GM21360 (cell line): ENCODE measurements around the gene GRAMD2B.

ENCODE experiments used
- ATAC-seq: cut with Tn5 transposase; IDR thresholded peaks from one replicate; pipeline ENCODE4 v1.9.1; 2021; ENCODE audit warnings: mild to moderate bottlenecking, moderate library complexity; ENCODE audit not compliant: unreplicated experiment

GRAMD2B gene

GRCh38 chr5:126534553-126534952 is 111.3 kb downstream of the GRAMD2B start:
- ATAC-seq = no peak

- no peak for ATAC-seq
Measured at GRCh38 chr5:126535856-126536545, 112.8 kb downstream of the GRAMD2B start.

- ATAC-seq = no peak
Measured at GRCh38 chr5:126536874-126537273, 113.7 kb downstream of the GRAMD2B start.

DNA sequence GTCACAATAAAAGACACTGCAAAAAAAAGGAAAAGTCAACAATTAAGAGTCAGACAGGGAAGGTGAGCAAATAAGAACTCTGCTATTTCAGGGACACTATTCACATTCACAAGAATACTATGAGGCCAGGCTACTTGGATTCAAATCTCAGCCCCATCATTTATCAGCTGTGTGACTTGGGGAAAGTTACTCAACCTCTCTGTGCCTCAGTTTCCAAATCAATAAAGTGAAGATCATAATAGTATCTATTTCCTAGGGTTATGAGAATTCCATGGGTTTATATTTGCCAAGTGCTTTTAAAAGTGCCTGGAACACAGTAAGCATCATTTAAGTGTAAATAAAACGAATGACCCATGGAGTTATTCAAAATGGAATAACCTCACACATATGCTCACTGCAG is 115.4 kb downstream of the GRAMD2B start:
- no peak for ATAC-seq

- no peak for ATAC-seq
Measured at GRCh38 chr5:126540631-126541030, 117.4 kb downstream of the GRAMD2B start.

DNA sequence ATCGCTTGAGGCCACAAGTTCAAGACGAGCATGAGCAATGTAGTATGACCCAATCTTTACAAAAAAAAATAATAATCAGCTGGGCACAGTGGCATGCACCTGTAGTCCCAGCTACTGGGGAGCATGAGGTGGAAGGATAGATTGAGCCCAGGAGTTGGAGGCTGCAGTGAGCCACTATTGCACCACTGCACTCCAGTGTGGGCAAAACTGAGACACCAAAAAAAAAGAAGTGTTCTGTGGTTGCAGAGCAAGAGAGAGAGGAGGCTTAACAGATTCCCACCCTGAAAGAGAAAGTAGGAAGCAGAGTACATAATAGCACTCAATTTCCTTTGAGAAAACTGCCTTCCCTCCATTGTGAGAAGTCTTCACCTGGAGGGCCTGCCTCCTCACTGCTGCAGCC is 119.2 kb downstream of the GRAMD2B start:
- ATAC-seq = no peak

- ATAC-seq = no peak
Measured at GRCh38 chr5:126543009-126543408, 119.8 kb downstream of the GRAMD2B start.

DNA sequence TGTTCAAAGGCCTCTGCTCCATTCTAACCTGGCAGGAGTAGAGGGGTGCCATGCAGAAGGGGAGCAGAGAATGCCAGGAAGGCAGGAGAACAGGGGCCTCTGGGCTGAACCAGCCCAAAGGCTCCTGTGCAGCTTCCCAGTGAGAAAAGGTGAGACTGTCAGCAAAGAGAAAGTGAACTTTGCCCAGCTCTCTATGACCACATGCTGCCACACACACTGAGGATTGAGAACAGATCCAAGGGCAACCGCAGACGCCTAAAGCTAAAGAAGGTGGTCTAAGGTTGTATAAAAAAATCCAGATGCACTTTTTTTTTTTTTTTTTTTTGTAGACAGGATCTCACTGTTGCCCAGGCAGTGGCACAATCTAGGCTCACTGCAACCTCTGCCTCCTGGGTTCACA is 120.5 kb downstream of the GRAMD2B start:
- ATAC-seq = no peak
